ENCODE results near the gene NPIPA3.
"Not testable (repeated sequence)": the region's sequence is repeated elsewhere in the genome, so short reads cannot be mapped to it uniquely, and the experiment has no call there.

- TF ChIP-seq POLR2A (IDR thresholded peaks at IDR 0.05; ENCODE audit: low read depth, low read length); TAF1 (IDR thresholded peaks at IDR 0.05; ENCODE audit: borderline replicate concordance, low read depth, low read length); POLR2AphosphoS5 (IDR thresholded peaks at IDR 0.05; ENCODE audit: low read depth, low read length): not testable (repeated sequence)
These were observed 9.1 kb upstream of the NPIPA3 start, which contains the start of gene PLA2G10 for GRCh38 chr16:14694129-14694528.
